GM19397 (cell line): Measurements from ENCODE around the gene PIANP.
"Not testable (repeated sequence)": the region's sequence is repeated elsewhere in the genome, so short reads cannot be mapped to it uniquely, and the experiment has no call there.

ENCODE experiments used
- ATAC-seq: cut with Tn5 transposase; IDR thresholded peaks from one replicate; pipeline ENCODE4 v1.9.1; 2021; ENCODE audit warnings: mild to moderate bottlenecking, moderate library complexity; ENCODE audit not compliant: unreplicated experiment

Gene PIANP

GRCh38 chr12:6700646-6701051 lies at the start of gene PIANP:
Gene PIANP, minus strand, starts transcription at chr12:6700815. Its CDS starts 2,754 bp downstream, at chr12:6698061.
- no peak for ATAC-seq

- no peak for ATAC-seq
Observed at GRCh38 chr12:6748761-6749160, 48.1 kb upstream of the PIANP start.

- no peak for ATAC-seq
Observed at GRCh38 chr12:6747216-6747615, 46.6 kb upstream of the PIANP start.

- no peak for ATAC-seq
Observed at GRCh38 chr12:6745741-6746525, 45.3 kb upstream of the PIANP start.

- not testable (repeated sequence) for ATAC-seq
Observed at GRCh38 chr12:6743300-6743699, 42.7 kb upstream of the PIANP start.

GRCh38 chr12:6742834-6743233 lies 42.2 kb upstream of the PIANP start:
- no peak for ATAC-seq

GRCh38 chr12:6742080-6742479 lies 41.5 kb upstream of the PIANP start:
- not testable (repeated sequence) for ATAC-seq

- ATAC-seq: no peak
Observed at GRCh38 chr12:6736754-6737153, 36.1 kb upstream of the PIANP start.

- no peak for ATAC-seq
Observed at GRCh38 chr12:6735448-6736191, 35.0 kb upstream of the PIANP start.

- no peak for ATAC-seq
Observed at GRCh38 chr12:6734506-6735387, 34.1 kb upstream of the PIANP start.

- ATAC-seq: no peak
Observed at GRCh38 chr12:6730169-6730568, 29.6 kb upstream of the PIANP start.

- no peak for ATAC-seq
Observed at GRCh38 chr12:6729186-6729585, 28.6 kb upstream of the PIANP start.

- no peak for ATAC-seq
Observed at GRCh38 chr12:6725350-6725749, 24.7 kb upstream of the PIANP start.

- peak; percentile 8 for ATAC-seq
Observed at GRCh38 chr12:6724409-6724797, 23.8 kb upstream of the PIANP start.

- ATAC-seq: peak; percentile 91
Observed at GRCh38 chr12:6723607-6724408, 23.2 kb upstream of the PIANP start, which contains the start of gene COPS7A. Gene COPS7A, plus strand, starts transcription at chr12:6724046. Its CDS starts 611 bp downstream, at chr12:6724657.

GRCh38 chr12:6722863-6723262 lies 22.2 kb upstream of the PIANP start:
- no peak for ATAC-seq

GRCh38 chr12:6716874-6717437 lies 16.3 kb upstream of the PIANP start:
- ATAC-seq: no peak

- not testable (repeated sequence) for ATAC-seq
Observed at GRCh38 chr12:6716031-6716873, 15.6 kb upstream of the PIANP start.

- ATAC-seq: no peak
Observed at GRCh38 chr12:6708960-6709394, 8.4 kb upstream of the PIANP start.
